ENCODE results near the gene PLCL1. TPM values are rescaled to one million over a fixed set of nuclear protein-coding genes. Genes with fewer than 3 reads are reported as not detected.
A peak's percentile ranks its signal among the peaks of the same experiment; 100 is the strongest.

The PLCL1 gene
- total and polyA plus RNA-seq, 10 of the 15 experiments (the other 5 are each of a cell fraction or from before 2014, with no cell fraction given), result 0.03 to 1.5 (median 0.22) TPM

- TF ChIP-seq, protein P1, sequence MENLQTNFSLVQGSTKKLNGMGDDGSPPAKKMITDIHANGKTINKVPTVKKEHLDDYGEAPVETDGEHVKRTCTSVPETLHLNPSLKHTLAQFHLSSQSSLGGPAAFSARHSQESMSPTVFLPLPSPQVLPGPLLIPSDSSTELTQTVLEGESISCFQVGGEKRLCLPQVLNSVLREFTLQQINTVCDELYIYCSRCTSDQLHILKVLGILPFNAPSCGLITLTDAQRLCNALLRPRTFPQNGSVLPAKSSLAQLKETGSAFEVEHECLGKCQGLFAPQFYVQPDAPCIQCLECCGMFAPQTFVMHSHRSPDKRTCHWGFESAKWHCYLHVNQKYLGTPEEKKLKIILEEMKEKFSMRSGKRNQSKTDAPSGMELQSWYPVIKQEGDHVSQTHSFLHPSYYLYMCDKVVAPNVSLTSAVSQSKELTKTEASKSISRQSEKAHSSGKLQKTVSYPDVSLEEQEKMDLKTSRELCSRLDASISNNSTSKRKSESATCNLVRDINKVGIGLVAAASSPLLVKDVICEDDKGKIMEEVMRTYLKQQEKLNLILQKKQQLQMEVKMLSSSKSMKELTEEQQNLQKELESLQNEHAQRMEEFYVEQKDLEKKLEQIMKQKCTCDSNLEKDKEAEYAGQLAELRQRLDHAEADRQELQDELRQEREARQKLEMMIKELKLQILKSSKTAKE (IDR thresholded peaks at IDR 0.05; ENCODE audit: low read depth, poor library complexity, severe bottlenecking), result no peak
- no peak for TF ChIP-seq NFYA (IDR thresholded peaks at IDR 0.05; ENCODE audit: borderline replicate concordance, low read depth, low read length)
These were observed 6.1 kb downstream of the PLCL1 start (continued) for GRCh38 chr2:197810491-197810890.

- SMC1A ChIA-PET (ENCODE audit: uncharacterized antibody, unreplicated experiment), result interaction anchor here (0.6 to 12.2 kb wide), 15 partner anchors 9 to 312 kb away, joined by 3 to 120 read pairs (median 4); partner anchors contain the start of gene PLCL1
- intact Hi-C loops (cut with micrococcal nuclease; ENCODE audit: unreplicated experiment) (no loop called here), in situ Hi-C loops (cut with MboI) (no loop called here)
- Histone ChIP-seq H3K27me3 (replicated peaks in 1 of 2; ENCODE audit: control insufficient read depth in 2 of 2, insufficient read depth in 2 of 2, low read length in 1 of 2) (peaks cover 0 to 3% of the 10 kb centered on the region in 2 experiments; a peak in 1 of 4 replicates), H3K9me3 (replicated peaks; ENCODE audit: control insufficient read depth, insufficient read depth, low read length) (no peaks in the 10 kb centered on the region), H3K36me3 (ENCODE audit: control insufficient read depth in 2 of 2, insufficient read depth in 2 of 2, low read length in 1 of 2) (no peaks in the 10 kb centered on the region), H4K20me1 (ENCODE audit: control insufficient read depth, insufficient read depth) (no peaks in the 10 kb centered on the region), H3K27ac (ENCODE audit: control insufficient read depth, insufficient read depth) (no peak overlapping the region), H3K4me2 (ENCODE audit: control insufficient read depth, insufficient read depth) (no peak overlapping the region), H3K79me2 (ENCODE audit: control insufficient read depth, insufficient read depth, low read length) (no peaks in the 10 kb centered on the region), H2AFZ (ENCODE audit: control insufficient read depth, low read depth, low read length) (no peak overlapping the region), H3K4me3 (no peak overlapping the region), H3K4me1 (ENCODE audit: control insufficient read depth, insufficient read depth, low read length) (no peaks in the 10 kb centered on the region), H3K9ac (ENCODE audit: control insufficient read depth, insufficient read depth, low read length) (no peak overlapping the region)
- RAD21 ChIA-PET (ENCODE audit: unreplicated experiment), result interaction anchor here (0.6 to 2.1 kb wide), 10 partner anchors 9 to 483 kb away, joined by 3 to 9 read pairs (median 5); partner anchors contain the start of gene PLCL1
- WGBS (ENCODE audit: insufficient coverage, insufficient replicate concordance, low lambda C conversion rate, missing lambda C conversion rate), result 0% methylated on average over 3 of the region's 3 CpGs
- ATAC-seq, result peak; percentile 64
- no peak for FAIRE-seq
- no peak for TF ChIP-seq SP1 (IDR thresholded peaks at IDR 0.05; ENCODE audit: low read depth, low read length)
- peak; percentile 43 to 61 (median 56) for TF ChIP-seq CTCF (IDR thresholded peaks at IDR 0.05 in 2 of 3, conservative IDR thresholded peaks at IDR 0.05 in 1 of 3; ENCODE audit: control insufficient read depth in 2 of 3, extremely low read depth in 1 of 3, insufficient read depth in 1 of 3, low read depth in 3 of 3, low read length in 3 of 3)
- no TSS peak for BruUV-seq (replicated peaks)
- POLR2A ChIA-PET, result interaction anchor here (2.1 kb wide), 1 partner anchor 25 kb away, joined by 5 read pairs; no protein-coding TSS in a partner anchor
- no peak for DNase-seq (ENCODE audit: low read depth, low spot score)
- CTCF ChIA-PET, result interaction anchor here (0.6 to 11.1 kb wide), 46 partner anchors 8 to 484 kb away, joined by 3 to 109 read pairs (median 4); partner anchors contain the start of genes MARS2 and PLCL1
These were observed 8.8 kb downstream of the PLCL1 start for GRCh38 chr2:197813093-197813787.
